Naive B cell (primary cell): ENCODE data around the gene ABHD13. TPM values are rescaled to one million over a fixed set of nuclear protein-coding genes. Genes with fewer than 3 reads are reported as not detected.
A peak's percentile ranks its signal among the peaks of the same experiment; 100 is the strongest.
"Not testable (repeated sequence)": the region's sequence is repeated elsewhere in the genome, so short reads cannot be mapped to it uniquely, and the experiment has no call there.

Source experiments
- ATAC-seq, 2 donors: fragments of 150-1000 bp; cut with Tn5 transposase; 2 replicates each; pipeline ENCODE4 v1.10.0; 2021; ENCODE audit warnings: low read depth in 2 of 2, mild to moderate bottlenecking in 2 of 2, moderate library complexity in 2 of 2
- DNase-seq: peaks from one replicate; pipeline ENCODE4 v3.0.0; 2022
- H3K27ac Mint-ChIP-seq, 6 donors: one replicate each; pipeline ENCODE4 v1.8.0; 2020 to 2022; ENCODE audit warnings: mild to moderate bottlenecking in 6 of 6, mixed read lengths in 6 of 6, moderate library complexity in 5 of 6, inconsistent platforms in 2 of 6
- H3K27me3 Mint-ChIP-seq, 3 donors: one replicate each; pipeline ENCODE4 v1.8.0; 2021 to 2022; ENCODE audit warnings: mixed read lengths in 3 of 3, mild to moderate bottlenecking in 1 of 3
- H3K36me3 Mint-ChIP-seq, 2 donors: one replicate each; pipeline ENCODE4 v1.8.0; 2020 to 2022; ENCODE audit warnings: mixed read lengths in 2 of 2, inconsistent platforms in 1 of 2, mild to moderate bottlenecking in 1 of 2
- H3K4me1 Mint-ChIP-seq, 3 donors: one replicate each; pipeline ENCODE4 v1.8.0; 2020 to 2022; ENCODE audit warnings: mixed read lengths in 3 of 3, inconsistent platforms in 1 of 3, mild to moderate bottlenecking in 1 of 3, moderate library complexity in 1 of 3
- H3K4me3 Mint-ChIP-seq, 8 donors: one replicate each; pipeline ENCODE4 v1.8.0; 2020 to 2022; ENCODE audit warnings: mild to moderate bottlenecking in 8 of 8, mixed read lengths in 8 of 8, moderate library complexity in 8 of 8, inconsistent platforms in 2 of 8
- H3K9me3 Mint-ChIP-seq, 7 donors: one replicate each; pipeline ENCODE4 v1.8.0; 2020 to 2022; ENCODE audit warnings: mixed read lengths in 7 of 7, mild to moderate bottlenecking in 5 of 7, inconsistent platforms in 2 of 7, moderate library complexity in 1 of 7
- polyA plus RNA-seq, 6 donors: library from polyadenylated mRNA; unstranded; fragments of 300-500 nt; fragmentation: Illumina TruSeq; gene quantifications; one replicate each; pipeline ENCODE4 v1.2.3, GENCODE V29; 2021; ENCODE audit warnings: low read depth in 6 of 6

Gene ABHD13
- polyA plus RNA-seq, 6 donors from 2014 or later: 10.1 to 14.8 (median 12.3) TPM

- Mint-ChIP-seq H3K9me3 (no peaks in the 10 kb centered on the region), H3K27ac (no peak overlapping the region)
Observed at GRCh38 chr13:108230377-108230776, 12.2 kb downstream of the ABHD13 start.

DNA sequence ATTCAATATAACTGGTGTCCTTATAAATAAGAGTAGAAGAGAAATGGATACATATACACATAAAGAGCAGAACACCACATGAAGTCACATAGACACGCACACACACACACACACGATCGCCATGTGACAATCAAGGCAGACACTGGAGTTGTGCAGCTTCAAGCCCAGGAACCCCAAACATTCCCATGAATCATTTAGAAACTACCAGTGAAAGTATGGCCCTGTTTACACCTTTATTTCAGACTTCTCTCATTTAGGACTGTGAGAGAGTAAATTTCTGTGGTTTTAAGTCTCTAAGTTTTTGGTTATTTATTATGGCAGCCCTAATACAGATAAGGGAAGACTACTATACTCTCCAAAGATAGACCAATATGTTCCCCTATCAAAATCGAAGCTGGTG is 31.0 kb downstream of the ABHD13 start:
- H3K27ac Mint-ChIP-seq: peak overlapping the region in 1 of 6 donors; percentile 21
- H3K9me3 Mint-ChIP-seq: peaks cover 11 to 34% (median 25%) of the 10 kb centered on the region in 7 donors
- H3K4me3 Mint-ChIP-seq: no peak overlapping the region
- DNase-seq: no peak
- no peak for ATAC-seq
- peaks cover 9 to 25% of the 10 kb centered on the region in 2 donors for H3K36me3 Mint-ChIP-seq
- H3K4me1 Mint-ChIP-seq: no peaks in the 10 kb centered on the region
- no peaks in the 10 kb centered on the region for H3K27me3 Mint-ChIP-seq

More at GRCh38 chr13:108230377-108230776, 12.2 kb downstream of the ABHD13 start:
- Mint-ChIP-seq H3K4me1 (peaks cover 24 to 34% (median 26%) of the 10 kb centered on the region in 3 donors), H3K27me3 (no peaks in the 10 kb centered on the region), H3K4me3 (no peak overlapping the region), H3K36me3 (peaks cover 7 to 12% of the 10 kb centered on the region in 2 donors)
- ATAC-seq: no peak
- DNase-seq: no peak

DNA sequence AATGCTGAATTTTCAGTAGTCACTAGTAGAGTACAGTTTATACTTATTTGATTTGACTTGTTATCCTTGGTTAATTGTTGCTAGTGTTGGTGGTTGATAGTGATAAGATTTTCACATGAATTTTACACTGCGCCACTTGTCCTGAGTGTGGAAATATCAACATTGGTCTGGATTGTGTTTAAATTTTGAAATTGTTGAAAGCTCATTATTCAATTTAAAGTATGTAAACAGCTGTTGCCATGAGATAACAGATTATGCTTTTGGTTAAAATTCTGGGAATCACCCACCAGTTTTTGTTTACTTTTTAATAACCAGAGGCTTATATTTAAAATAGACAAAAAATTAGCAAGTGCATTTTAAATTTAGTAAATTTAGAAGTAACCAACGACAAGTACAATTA is 39.1 kb downstream of the ABHD13 start:
- Mint-ChIP-seq H3K27ac (no peak overlapping the region), H3K27me3 (no peaks in the 10 kb centered on the region), H3K4me1 (no peaks in the 10 kb centered on the region), H3K4me3 (no peak overlapping the region), H3K9me3 (peaks cover 0 to 2% (median 0%) of the 10 kb centered on the region in 7 donors), H3K36me3 (peaks cover 7 to 10% of the 10 kb centered on the region in 2 donors)
- DNase-seq (no peak), ATAC-seq (no peak)

GRCh38 chr13:108263621-108264355 is 45.6 kb downstream of the ABHD13 start:
- ATAC-seq (no peak), DNase-seq (no peak)
- H3K4me1 Mint-ChIP-seq: peaks cover 16 to 25% (median 18%) of the 10 kb centered on the region in 3 donors
- peaks cover 7 to 11% of the 10 kb centered on the region in 2 donors for H3K36me3 Mint-ChIP-seq
- no peaks in the 10 kb centered on the region for H3K27me3 Mint-ChIP-seq
- no peak overlapping the region for H3K4me3 Mint-ChIP-seq
- peaks cover 0 to 4% (median 0%) of the 10 kb centered on the region in 7 donors for H3K9me3 Mint-ChIP-seq
- H3K27ac Mint-ChIP-seq: peak overlapping the region in 1 of 6 donors; percentile 47

GRCh38 chr13:108266321-108266990 is 48.3 kb downstream of the ABHD13 start:
- Mint-ChIP-seq H3K4me3 (peak overlapping the region; percentile 54 to 92 (median 84)), H3K9me3 (peaks cover 0 to 4% (median 0%) of the 10 kb centered on the region in 7 donors), H3K27me3 (no peaks in the 10 kb centered on the region), H3K4me1 (peaks cover 35 to 46% (median 37%) of the 10 kb centered on the region in 3 donors), H3K36me3 (peaks cover 6 to 9% of the 10 kb centered on the region in 2 donors), H3K27ac (peak overlapping the region; percentile 78 to 93 (median 82))
- no peak for ATAC-seq
- no peak for DNase-seq

- Mint-ChIP-seq H3K27me3 (no peaks in the 10 kb centered on the region), H3K27ac (peak overlapping the region; percentile 68 to 93 (median 82)), H3K36me3 (peaks cover 0 to under 1% of the 10 kb centered on the region in 2 donors), H3K4me1 (peaks cover 37 to 46% (median 39%) of the 10 kb centered on the region in 3 donors), H3K4me3 (peak overlapping the region in 7 of 8 donors; percentile 22 to 85 (median 72)), H3K9me3 (peaks cover 0 to 4% (median 0%) of the 10 kb centered on the region in 7 donors)
- DNase-seq (peak; percentile 18), ATAC-seq (peak; percentile 20 to 34)
Observed at GRCh38 chr13:108267347-108267746, 49.2 kb downstream of the ABHD13 start.

DNA sequence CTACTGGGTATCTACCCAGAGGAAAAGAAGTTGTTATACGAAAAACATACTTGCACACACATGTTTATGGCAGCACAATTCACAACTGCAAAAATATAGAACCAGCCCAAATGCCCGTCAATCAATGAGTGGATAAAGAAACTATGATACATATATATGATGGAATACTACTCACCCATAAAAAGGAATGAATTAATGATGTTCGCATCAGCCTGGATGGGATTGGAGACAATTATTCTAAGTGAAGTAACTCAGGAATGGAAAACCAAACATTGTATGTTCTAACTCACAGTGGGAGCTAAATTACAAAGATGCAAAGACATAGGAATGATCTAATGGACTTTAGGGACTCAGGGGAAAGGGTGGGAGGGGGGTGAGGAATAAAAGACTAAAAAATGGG is 49.7 kb downstream of the ABHD13 start:
- Mint-ChIP-seq H3K27ac (peak overlapping the region in 4 of 6 donors; percentile 0 to 82 (median 46)), H3K4me1 (peaks cover 37 to 46% (median 42%) of the 10 kb centered on the region in 3 donors), H3K4me3 (peak overlapping the region in 2 of 8 donors; percentile 84 to 85)
- H3K27me3 Mint-ChIP-seq, ATAC-seq, H3K36me3 Mint-ChIP-seq, H3K9me3 Mint-ChIP-seq, DNase-seq: not testable (repeated sequence)

- peak overlapping the region in 5 of 8 donors; percentile 12 to 85 (median 45) for H3K4me3 Mint-ChIP-seq
- no peaks in the 10 kb centered on the region for H3K36me3 Mint-ChIP-seq
- peak overlapping the region; percentile 75 to 93 (median 86) for H3K27ac Mint-ChIP-seq
- no peaks in the 10 kb centered on the region for H3K27me3 Mint-ChIP-seq
- ATAC-seq (no peak), DNase-seq (no peak)
- peaks cover 0 to 4% (median 0%) of the 10 kb centered on the region in 7 donors for H3K9me3 Mint-ChIP-seq
- peaks cover 37 to 46% (median 42%) of the 10 kb centered on the region in 3 donors for H3K4me1 Mint-ChIP-seq
Observed at GRCh38 chr13:108268466-108269112, 50.4 kb downstream of the ABHD13 start.

- Mint-ChIP-seq H3K4me1 (peaks cover 37 to 46% (median 38%) of the 10 kb centered on the region in 3 donors), H3K36me3 (no peaks in the 10 kb centered on the region), H3K27ac (peak within 1 kb of the TSS; percentile 79 to 96 (median 93)), H3K4me3 (peak within 1 kb of the TSS; percentile 77 to 96 (median 88)), H3K27me3 (no peaks in the 10 kb centered on the region), H3K9me3 (peaks cover 0 to 4% (median 0%) of the 10 kb centered on the region in 7 donors)
- ATAC-seq: peak; percentile 73 to 75
- peak; percentile 37 for DNase-seq
Observed at GRCh38 chr13:108269601-108270328, 51.6 kb downstream of the ABHD13 start, which contains the start of gene TNFSF13B. TNFSF13B (plus strand) TSS chr13:108269718; CDS start chr13:108269896, 178 bp downstream.

DNA sequence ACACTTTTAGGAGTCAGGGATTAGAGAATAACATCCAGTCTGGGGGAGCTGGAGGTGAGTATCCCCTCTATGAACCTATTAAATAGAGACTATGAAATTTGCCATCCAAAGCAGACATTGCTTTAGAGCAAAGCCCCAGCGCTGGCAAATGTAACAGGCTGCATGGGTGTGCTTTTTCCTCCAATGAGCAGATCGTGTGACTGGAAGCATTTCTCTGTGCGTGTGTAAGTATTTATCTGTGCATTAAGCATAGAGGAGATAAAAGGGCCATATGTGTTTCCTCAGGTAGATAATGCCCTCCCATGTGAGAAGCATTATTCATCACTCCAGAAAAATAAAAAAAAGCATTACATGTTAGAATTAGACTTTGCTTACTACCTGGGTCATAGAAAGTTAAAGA is 52.2 kb downstream of the ABHD13 start:
- no peak for DNase-seq
- Mint-ChIP-seq H3K27ac (peak overlapping the region; percentile 33 to 96 (median 65)), H3K36me3 (no peaks in the 10 kb centered on the region), H3K9me3 (peaks cover 0 to 4% (median 0%) of the 10 kb centered on the region in 7 donors), H3K4me1 (peaks cover 37 to 46% (median 38%) of the 10 kb centered on the region in 3 donors), H3K4me3 (peak overlapping the region; percentile 77 to 96 (median 88)), H3K27me3 (no peaks in the 10 kb centered on the region)
- ATAC-seq: no peak

DNA sequence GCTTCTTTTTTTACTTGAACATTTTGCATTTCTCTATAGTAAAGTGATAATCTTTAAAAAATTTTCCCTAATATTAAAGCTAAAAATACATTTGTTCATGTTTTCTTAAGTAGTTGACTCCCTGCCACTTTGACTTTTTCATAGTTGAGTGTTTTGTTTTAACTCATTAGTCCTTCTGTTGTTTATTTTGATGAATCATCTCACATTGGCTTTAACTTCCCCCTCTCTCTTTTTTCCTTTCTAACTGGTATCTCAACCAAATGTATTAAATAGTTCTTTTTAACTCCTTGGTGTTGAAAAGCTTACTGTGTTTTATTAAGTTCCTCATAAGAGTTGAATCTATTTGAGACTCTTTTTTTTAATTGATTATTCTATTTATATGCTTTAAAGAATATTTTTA is 54.1 kb downstream of the ABHD13 start:
- ATAC-seq (no peak), DNase-seq (no peak)
- Mint-ChIP-seq H3K27me3 (no peaks in the 10 kb centered on the region), H3K27ac (peak overlapping the region in 1 of 6 donors; percentile 50), H3K36me3 (no peaks in the 10 kb centered on the region), H3K9me3 (peaks cover 0 to under 1% (median 0%) of the 10 kb centered on the region in 7 donors), H3K4me3 (no peak overlapping the region), H3K4me1 (peaks cover 23 to 32% (median 26%) of the 10 kb centered on the region in 3 donors)

GRCh38 chr13:108273429-108274118 is 55.4 kb downstream of the ABHD13 start:
- DNase-seq: no peak
- Mint-ChIP-seq H3K27me3 (peaks cover 0 to 3% (median 0%) of the 10 kb centered on the region in 3 donors), H3K36me3 (peaks cover 0 to 9% of the 10 kb centered on the region in 2 donors), H3K27ac (peak overlapping the region in 1 of 6 donors; percentile 38), H3K4me1 (peaks cover 19 to 30% (median 23%) of the 10 kb centered on the region in 3 donors), H3K4me3 (no peak overlapping the region), H3K9me3 (no peaks in the 10 kb centered on the region)
- ATAC-seq: no peak
